GM19324 (cell line): Measurements from ENCODE around the gene RGSL1.
"Not testable (repeated sequence)": the region's sequence is repeated elsewhere in the genome, so short reads cannot be mapped to it uniquely, and the experiment has no call there.

ENCODE experiments used
- ATAC-seq: cut with Tn5 transposase; IDR thresholded peaks from one replicate; pipeline ENCODE4 v1.9.1; 2021; ENCODE audit warnings: mild to moderate bottlenecking, moderate library complexity; ENCODE audit not compliant: unreplicated experiment, low FRiP score

The RGSL1 gene

GRCh38 chr1:182444497-182444896 lies 5.4 kb upstream of the RGSL1 start:
- ATAC-seq = no peak

- ATAC-seq = no peak
These were observed 3.8 kb upstream of the RGSL1 start for GRCh38 chr1:182446033-182446669.

GRCh38 chr1:182447124-182447523 lies 2.8 kb upstream of the RGSL1 start:
- ATAC-seq = not testable (repeated sequence)

GRCh38 chr1:182447660-182448059 lies 2.3 kb upstream of the RGSL1 start:
- no peak for ATAC-seq

- no peak for ATAC-seq
These were observed 3.7 kb downstream of the RGSL1 start for GRCh38 chr1:182453631-182454030.

- ATAC-seq = no peak
These were observed 7.9 kb downstream of the RGSL1 start for GRCh38 chr1:182457844-182458243.

- ATAC-seq = no peak
These were observed 10.0 kb downstream of the RGSL1 start for GRCh38 chr1:182459949-182460348.

- no peak for ATAC-seq
These were observed 10.6 kb downstream of the RGSL1 start for GRCh38 chr1:182460550-182460951.

GRCh38 chr1:182473556-182473955 lies 23.6 kb downstream of the RGSL1 start:
- ATAC-seq = no peak

- ATAC-seq = no peak
These were observed 26.7 kb downstream of the RGSL1 start for GRCh38 chr1:182476625-182477024.

- no peak for ATAC-seq
These were observed 28.3 kb downstream of the RGSL1 start for GRCh38 chr1:182478238-182478637.

GRCh38 chr1:182484067-182484466 lies 34.1 kb downstream of the RGSL1 start:
- no peak for ATAC-seq

GRCh38 chr1:182484531-182485257 lies 34.7 kb downstream of the RGSL1 start:
- peak; percentile 85 for ATAC-seq

- ATAC-seq = no peak
These were observed 35.9 kb downstream of the RGSL1 start for GRCh38 chr1:182485861-182486260.

- no peak for ATAC-seq
These were observed 38.9 kb downstream of the RGSL1 start for GRCh38 chr1:182488803-182489202.

GRCh38 chr1:182493063-182493462 lies 43.1 kb downstream of the RGSL1 start:
- ATAC-seq = no peak

GRCh38 chr1:182495002-182495401 lies 45.1 kb downstream of the RGSL1 start:
- no peak for ATAC-seq

- ATAC-seq = no peak
These were observed 45.7 kb downstream of the RGSL1 start for GRCh38 chr1:182495693-182496092.

GRCh38 chr1:182507685-182508084 lies 57.7 kb downstream of the RGSL1 start:
- ATAC-seq = no peak

- ATAC-seq = no peak
These were observed 65.6 kb downstream of the RGSL1 start for GRCh38 chr1:182515556-182515955.

- no peak for ATAC-seq
These were observed 70.8 kb downstream of the RGSL1 start for GRCh38 chr1:182520736-182521135.

- ATAC-seq = no peak
These were observed 75.4 kb downstream of the RGSL1 start for GRCh38 chr1:182525342-182525741.
